ENCODE data around the gene SFXN5. TPM values are rescaled to one million over a fixed set of nuclear protein-coding genes. Genes with fewer than 3 reads are reported as not detected.

The SFXN5 gene
- total and polyA plus RNA-seq, 2 of the 8 experiments (the other 6 are each of a cell fraction or from before 2014, with no cell fraction given) = 29.3 to 33.1 TPM

DNA sequence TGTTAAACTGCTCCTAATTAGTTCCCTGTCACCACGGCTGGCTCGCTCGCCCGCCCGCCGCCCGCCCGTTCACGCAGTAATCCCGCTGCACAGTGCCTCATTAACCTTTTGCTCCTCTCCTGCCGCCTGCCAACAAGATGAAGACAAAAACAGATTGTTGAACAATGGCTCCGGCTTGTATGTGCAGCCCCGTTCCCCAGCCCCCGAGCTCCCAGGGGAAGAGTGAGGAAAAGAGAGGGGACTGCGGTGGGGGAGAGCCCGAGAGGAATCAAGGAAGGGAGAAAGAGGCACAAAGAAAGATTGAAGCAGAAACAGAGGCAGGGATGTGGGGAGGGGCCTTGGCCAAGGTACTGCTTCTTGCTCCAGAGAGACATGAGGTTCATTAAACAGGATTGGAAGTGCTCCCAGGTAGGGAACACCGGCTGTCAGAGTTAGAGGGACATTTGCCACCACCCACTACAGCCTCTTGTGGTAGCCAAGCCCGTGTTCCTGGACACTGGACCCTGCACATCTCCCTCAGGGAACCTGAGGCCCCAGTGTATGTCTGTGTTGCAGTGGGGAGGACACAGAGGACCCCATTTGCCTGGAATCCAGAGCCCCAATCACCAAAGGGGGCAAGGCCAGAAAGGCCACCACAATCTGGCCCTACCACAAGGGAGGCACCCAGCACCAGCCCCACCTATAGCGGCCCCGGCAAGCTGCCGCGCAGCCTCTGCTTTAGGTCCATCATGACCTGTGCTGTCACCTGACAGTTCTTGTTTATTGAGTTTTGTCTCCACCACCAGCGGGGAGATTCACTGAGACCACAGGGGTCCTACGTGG, 116.1 kb downstream of the SFXN5 start:
- H2BK5ac ChIP-seq (ENCODE audit: low read depth, low read length) = no peak overlapping the region
- H2AK5ac ChIP-seq (ENCODE audit: low read depth, low read length) = no peak overlapping the region
- H2BK120ac ChIP-seq (replicated peaks; ENCODE audit: low read depth, low read length) = no peak overlapping the region
- no peak overlapping the region for H3K9ac ChIP-seq (replicated peaks in 1 of 4; ENCODE audit: extremely low read depth in 1 of 4, low read depth in 3 of 4, low read length in 3 of 4)
- H3K23me2 ChIP-seq (ENCODE audit: low read depth, low read length) = no peaks in the 10 kb centered on the region
- no peak overlapping the region for H3K27ac ChIP-seq (ENCODE audit: low read depth, low read length)
- H3K4ac ChIP-seq (replicated peaks; ENCODE audit: insufficient read length, low read depth, low read length) = peak overlapping the region; percentile 81
- peak overlapping the region; percentile 99; the same call in 1 of the 2 replicates for H2BK12ac ChIP-seq (ENCODE audit: low read depth, low read length)
- H3K36me3 ChIP-seq (ENCODE audit: control insufficient read depth in 2 of 4, insufficient read depth in 4 of 4, low read length in 3 of 4) = no peaks in the 10 kb centered on the region
- peak overlapping the region; percentile 61; the same call in 1 of the 2 replicates for H2BK15ac ChIP-seq (ENCODE audit: low read length)
- no peak overlapping the region for H3K56ac ChIP-seq (replicated peaks; ENCODE audit: insufficient read length, low read depth, low read length)
- H3K4me3 ChIP-seq (ENCODE audit: extremely low read depth in 1 of 4, insufficient read depth in 2 of 4, low read depth in 3 of 4, low read length in 4 of 4) = no peak overlapping the region
- no peaks in the 10 kb centered on the region; the same call in 1 of the 2 replicates for H3K79me1 ChIP-seq (ENCODE audit: low read depth, low read length)
- no peak overlapping the region for H3K23ac ChIP-seq (ENCODE audit: insufficient read length)
- FAIRE-seq = no peak
- H3K14ac ChIP-seq (ENCODE audit: insufficient read length) = no peak overlapping the region
- H3K18ac ChIP-seq (ENCODE audit: extremely low read depth, low read length) = no peak overlapping the region; the same call in 1 of the 2 replicates
- POLR2A ChIA-PET (ENCODE audit: partially characterized antibody) = interaction anchor here (0.6 to 5.0 kb wide), 3 partner anchors 7 to 20 kb away, joined by 3 to 29 read pairs (median 3); no protein-coding TSS in a partner anchor
- no peak overlapping the region for H2AFZ ChIP-seq (ENCODE audit: low read length)
- CTCF ChIA-PET (ENCODE audit: partially characterized antibody) = interaction anchor here (0.5 to 25.6 kb wide), 9 partner anchors 8 to 238 kb away, joined by 3 to 490 read pairs (median 7); no protein-coding TSS in a partner anchor
- H3K9me3 ChIP-seq (ENCODE audit: insufficient read depth in 2 of 2, low read depth in 1 of 2, low read length in 1 of 2) = no peaks in the 10 kb centered on the region
- no peaks in the 10 kb centered on the region for H4K20me1 ChIP-seq (replicated peaks in 1 of 2; ENCODE audit: control insufficient read depth in 1 of 2, insufficient read depth in 2 of 2, low read length in 2 of 2)
- H3K4me1 ChIP-seq (replicated peaks in 1 of 4; ENCODE audit: control insufficient read depth in 3 of 4, insufficient read depth in 4 of 4, low read length in 3 of 4) = peaks cover 3 to 24% (median 16%) of the 10 kb centered on the region in 4 experiments
- no peak overlapping the region for H4K5ac ChIP-seq (ENCODE audit: insufficient read length, low read depth, low read length)
- H3K79me2 ChIP-seq (ENCODE audit: control insufficient read depth in 1 of 2, insufficient read depth in 2 of 2, low read length in 2 of 2) = no peaks in the 10 kb centered on the region
- H4K8ac ChIP-seq (ENCODE audit: extremely low read depth, insufficient read depth, low read length) = no peak overlapping the region
- H3K27me3 ChIP-seq (replicated peaks in 1 of 4; ENCODE audit: control insufficient read depth in 3 of 4, extremely low read depth in 1 of 4, insufficient read depth in 3 of 4, low read length in 3 of 4) = peaks cover 0 to 5% (median 0%) of the 10 kb centered on the region in 4 experiments; a peak in 2 of 7 replicates
- peak overlapping the region; percentile 95 for H4K91ac ChIP-seq (replicated peaks; ENCODE audit: insufficient read length, low read length)
- peak overlapping the region; percentile 48; the same call in 1 of the 2 replicates for H2BK20ac ChIP-seq (ENCODE audit: low read length)
- WGBS, 2 experiments (ENCODE audit: extremely low coverage in 1 of 2, insufficient coverage in 1 of 2, insufficient read length in 1 of 2, insufficient replicate concordance in 2 of 2, low coverage in 1 of 2, low lambda C conversion rate in 2 of 2, missing lambda C conversion rate in 1 of 2) = 94% methylated on average over 19 of the region's 24 CpGs; no CpG with 5 or more reads in 1 of the 2 experiments
- no peak overlapping the region for H3K4me2 ChIP-seq (ENCODE audit: insufficient read depth in 1 of 2, low read depth in 2 of 2, low read length in 2 of 2)
- DNase-seq (ENCODE audit: low read depth in 1 of 2, low spot score in 2 of 2) = no peak
- TF ChIP-seq ZNF274 (IDR thresholded peaks at IDR 0.05; ENCODE audit: borderline replicate concordance, extremely low read depth, low read length) (no peak), BACH1 (IDR thresholded peaks at IDR 0.05; ENCODE audit: low read length) (no peak), MAFK (IDR thresholded peaks at IDR 0.05; ENCODE audit: low read depth, low read length) (no peak), JUN (IDR thresholded peaks at IDR 0.05; ENCODE audit: low read depth, low read length) (no peak), NRF1 (IDR thresholded peaks at IDR 0.05; ENCODE audit: low read depth, low read length) (no peak), POLR2AphosphoS5 (IDR thresholded peaks at IDR 0.05; ENCODE audit: low read depth, low read length) (no peak), SAP30 (IDR thresholded peaks at IDR 0.05; ENCODE audit: insufficient read depth, insufficient replicate concordance, low read length) (no peak)
- TF ChIP-seq, protein P1, sequence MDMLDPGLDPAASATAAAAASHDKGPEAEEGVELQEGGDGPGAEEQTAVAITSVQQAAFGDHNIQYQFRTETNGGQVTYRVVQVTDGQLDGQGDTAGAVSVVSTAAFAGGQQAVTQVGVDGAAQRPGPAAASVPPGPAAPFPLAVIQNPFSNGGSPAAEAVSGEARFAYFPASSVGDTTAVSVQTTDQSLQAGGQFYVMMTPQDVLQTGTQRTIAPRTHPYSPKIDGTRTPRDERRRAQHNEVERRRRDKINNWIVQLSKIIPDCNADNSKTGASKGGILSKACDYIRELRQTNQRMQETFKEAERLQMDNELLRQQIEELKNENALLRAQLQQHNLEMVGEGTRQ (IDR thresholded peaks at IDR 0.05; ENCODE audit: low read length) = no peak
- TF ChIP-seq, protein P2, sequence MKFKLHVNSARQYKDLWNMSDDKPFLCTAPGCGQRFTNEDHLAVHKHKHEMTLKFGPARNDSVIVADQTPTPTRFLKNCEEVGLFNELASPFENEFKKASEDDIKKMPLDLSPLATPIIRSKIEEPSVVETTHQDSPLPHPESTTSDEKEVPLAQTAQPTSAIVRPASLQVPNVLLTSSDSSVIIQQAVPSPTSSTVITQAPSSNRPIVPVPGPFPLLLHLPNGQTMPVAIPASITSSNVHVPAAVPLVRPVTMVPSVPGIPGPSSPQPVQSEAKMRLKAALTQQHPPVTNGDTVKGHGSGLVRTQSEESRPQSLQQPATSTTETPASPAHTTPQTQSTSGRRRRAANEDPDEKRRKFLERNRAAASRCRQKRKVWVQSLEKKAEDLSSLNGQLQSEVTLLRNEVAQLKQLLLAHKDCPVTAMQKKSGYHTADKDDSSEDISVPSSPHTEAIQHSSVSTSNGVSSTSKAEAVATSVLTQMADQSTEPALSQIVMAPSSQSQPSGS (IDR thresholded peaks at IDR 0.05; ENCODE audit: low read length) = no peak
